Measurements from ENCODE around the gene UQCC2. TPM values are rescaled to one million over a fixed set of nuclear protein-coding genes. Genes with fewer than 3 reads are reported as not detected.

The UQCC2 gene
- total and polyA plus RNA-seq, 2 donors (not counting 1 experiment from before 2014, with no cell fraction given): 13.2 to 16.6 TPM

DNA sequence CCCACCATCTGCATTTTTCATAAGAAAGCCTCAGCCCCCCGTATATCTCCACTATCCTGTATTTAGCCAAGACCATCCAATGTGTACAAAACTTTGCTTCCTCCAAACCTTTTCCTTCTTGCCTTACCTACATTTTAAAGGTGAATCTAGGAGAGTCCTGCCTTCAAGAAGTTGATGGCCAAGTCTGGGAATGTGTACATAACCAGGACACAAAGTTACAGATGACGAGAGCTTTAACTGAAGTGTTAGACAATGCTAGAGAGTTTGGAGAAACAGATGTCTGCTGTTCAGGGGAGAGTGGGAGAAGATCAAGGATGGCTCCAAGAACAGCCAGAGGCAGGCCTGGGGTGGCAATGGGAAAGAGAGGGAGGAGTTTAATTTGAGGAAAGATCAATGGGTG lies 2.3 kb upstream of the UQCC2 start:
- H3K27ac Mint-ChIP-seq: no peak overlapping the region

DNA sequence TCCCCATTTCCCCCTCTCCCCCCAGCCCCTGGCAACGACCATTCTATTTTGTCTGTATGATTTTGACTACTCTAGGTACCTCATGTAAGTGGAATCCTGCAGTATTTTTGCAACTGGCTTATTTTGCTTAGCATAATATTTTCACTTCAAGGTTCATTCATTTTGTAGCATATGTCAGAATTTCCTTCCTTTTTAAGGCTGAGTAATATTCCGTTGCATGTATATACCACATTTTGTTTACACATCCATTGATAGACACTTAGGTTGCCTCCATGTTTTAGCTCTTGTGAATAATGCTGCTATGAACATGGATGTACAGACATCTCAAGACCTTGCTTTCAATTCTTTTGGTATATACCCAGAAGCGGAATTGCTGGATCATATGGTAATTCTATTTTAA lies 1.4 kb upstream of the UQCC2 start:
- H2AFZ ChIP-seq (ENCODE audit: insufficient read depth, low read depth, low read length, poor library complexity, severe bottlenecking): no peak overlapping the region
- H3K27me3 ChIP-seq (replicated peaks in 1 of 4; ENCODE audit: control extremely low read depth in 1 of 4, control insufficient read depth in 3 of 4, insufficient read depth in 4 of 4, low read length in 3 of 4): no peaks in the 10 kb centered on the region
- Mint-ChIP-seq H3K27ac (no peak overlapping the region), H3K4me3 (peak overlapping the region; percentile 53), H3K4me1 (peaks cover 31% of the 10 kb centered on the region), H3K27me3 (no peaks in the 10 kb centered on the region), H3K9me3 (ENCODE audit: insufficient read depth) (no peaks in the 10 kb centered on the region)
- no peak overlapping the region for H3K9ac ChIP-seq (ENCODE audit: low read length)
- 40% methylated on average over 1 of the region's 3 CpGs for WGBS (ENCODE audit: insufficient coverage)
- peaks cover 0 to 4% (median 0%) of the 10 kb centered on the region in 3 donors for H3K9me3 ChIP-seq (ENCODE audit: control extremely low read depth in 1 of 3, control insufficient read depth in 2 of 3, insufficient read depth in 1 of 3, low read length in 2 of 3)
- peaks cover 15% of the 10 kb centered on the region for H3K79me2 ChIP-seq (ENCODE audit: control insufficient read depth, insufficient read depth, low read length)
- H3K4me3 ChIP-seq (ENCODE audit: control extremely low read depth in 1 of 5, extremely low read depth in 1 of 5, insufficient read depth in 1 of 5, low read depth in 2 of 5, low read length in 4 of 5): no peak overlapping the region
- TF ChIP-seq, protein P1, sequence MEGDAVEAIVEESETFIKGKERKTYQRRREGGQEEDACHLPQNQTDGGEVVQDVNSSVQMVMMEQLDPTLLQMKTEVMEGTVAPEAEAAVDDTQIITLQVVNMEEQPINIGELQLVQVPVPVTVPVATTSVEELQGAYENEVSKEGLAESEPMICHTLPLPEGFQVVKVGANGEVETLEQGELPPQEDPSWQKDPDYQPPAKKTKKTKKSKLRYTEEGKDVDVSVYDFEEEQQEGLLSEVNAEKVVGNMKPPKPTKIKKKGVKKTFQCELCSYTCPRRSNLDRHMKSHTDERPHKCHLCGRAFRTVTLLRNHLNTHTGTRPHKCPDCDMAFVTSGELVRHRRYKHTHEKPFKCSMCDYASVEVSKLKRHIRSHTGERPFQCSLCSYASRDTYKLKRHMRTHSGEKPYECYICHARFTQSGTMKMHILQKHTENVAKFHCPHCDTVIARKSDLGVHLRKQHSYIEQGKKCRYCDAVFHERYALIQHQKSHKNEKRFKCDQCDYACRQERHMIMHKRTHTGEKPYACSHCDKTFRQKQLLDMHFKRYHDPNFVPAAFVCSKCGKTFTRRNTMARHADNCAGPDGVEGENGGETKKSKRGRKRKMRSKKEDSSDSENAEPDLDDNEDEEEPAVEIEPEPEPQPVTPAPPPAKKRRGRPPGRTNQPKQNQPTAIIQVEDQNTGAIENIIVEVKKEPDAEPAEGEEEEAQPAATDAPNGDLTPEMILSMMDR (IDR thresholded peaks at IDR 0.05): no peak
- no peak for TF ChIP-seq EZH2 (IDR thresholded peaks at IDR 0.05; ENCODE audit: borderline replicate concordance, insufficient read depth, low read depth, low read length, poor library complexity, severe bottlenecking)
- H3K4me1 ChIP-seq (ENCODE audit: control insufficient read depth in 2 of 2, insufficient read depth in 2 of 2, low read length in 2 of 2): peaks cover 16 to 28% of the 10 kb centered on the region in 2 donors
- DNase-seq (no peak), ATAC-seq (ENCODE audit: low read depth) (no peak)
- intact Hi-C loops (cut with micrococcal nuclease): no loop called here
- H3K36me3 ChIP-seq (replicated peaks in 1 of 2; ENCODE audit: control extremely low read depth in 1 of 2, control insufficient read depth in 1 of 2, extremely low read depth in 1 of 2, insufficient read depth in 2 of 2, low read length in 1 of 2): peaks cover 1 to 10% of the 10 kb centered on the region in 2 experiments
- ChIA-PET POLR2A (interaction anchor here (0.6 kb wide), 1 partner anchor 1972 kb away, joined by 3 read pairs; no protein-coding TSS in a partner anchor), CTCF (interaction anchor here (0.6 to 6.1 kb wide), 4 partner anchors 11 to 33 kb away, joined by 3 to 58 read pairs (median 13); partner anchors contain the start of gene IP6K3)
- no peaks in the 10 kb centered on the region for H4K20me1 ChIP-seq (ENCODE audit: control insufficient read depth, insufficient read depth, low read length, poor library complexity, severe bottlenecking)
- H3K4me2 ChIP-seq (replicated peaks; ENCODE audit: low read depth, low read length, poor library complexity, severe bottlenecking): no peak overlapping the region
- H3K27ac ChIP-seq (ENCODE audit: low read length in 2 of 2): no peak overlapping the region

More for the DNA sequence above, 2.3 kb upstream of the UQCC2 start:
- H3K9me3 ChIP-seq (ENCODE audit: control extremely low read depth in 1 of 3, control insufficient read depth in 2 of 3, insufficient read depth in 1 of 3, low read length in 2 of 3): peaks cover 0 to 4% (median 0%) of the 10 kb centered on the region in 3 donors
- Mint-ChIP-seq H3K27me3 (peaks cover 4% of the 10 kb centered on the region), H3K4me1 (peaks cover 33% of the 10 kb centered on the region), H3K9me3 (ENCODE audit: insufficient read depth) (no peaks in the 10 kb centered on the region), H3K4me3 (no peak overlapping the region)
- DNase-seq (no peak), ATAC-seq (ENCODE audit: low read depth) (no peak)
- no peak overlapping the region for H3K4me3 ChIP-seq (ENCODE audit: control extremely low read depth in 1 of 5, extremely low read depth in 1 of 5, insufficient read depth in 1 of 5, low read depth in 2 of 5, low read length in 4 of 5)
- H3K27me3 ChIP-seq (replicated peaks in 1 of 4; ENCODE audit: control extremely low read depth in 1 of 4, control insufficient read depth in 3 of 4, insufficient read depth in 4 of 4, low read length in 3 of 4): no peaks in the 10 kb centered on the region
- intact Hi-C loops (cut with micrococcal nuclease): no loop called here
- no peak overlapping the region for H3K9ac ChIP-seq (ENCODE audit: low read length)
- H3K79me2 ChIP-seq (ENCODE audit: control insufficient read depth, insufficient read depth, low read length): peaks cover 15% of the 10 kb centered on the region
- no peaks in the 10 kb centered on the region for H4K20me1 ChIP-seq (ENCODE audit: control insufficient read depth, insufficient read depth, low read length, poor library complexity, severe bottlenecking)
- peaks cover 1 to 5% of the 10 kb centered on the region in 2 experiments for H3K36me3 ChIP-seq (replicated peaks in 1 of 2; ENCODE audit: control extremely low read depth in 1 of 2, control insufficient read depth in 1 of 2, extremely low read depth in 1 of 2, insufficient read depth in 2 of 2, low read length in 1 of 2)
- no peak overlapping the region for H2AFZ ChIP-seq (ENCODE audit: insufficient read depth, low read depth, low read length, poor library complexity, severe bottlenecking)
- CTCF ChIA-PET: interaction anchor here (0.6 to 6.1 kb wide), 4 partner anchors 12 to 32 kb away, joined by 3 to 58 read pairs (median 13); partner anchors contain the start of gene IP6K3
- POLR2A ChIA-PET: no interaction called here
- no peak overlapping the region for H3K27ac ChIP-seq (ENCODE audit: low read length in 2 of 2)
- TF ChIP-seq EZH2 (IDR thresholded peaks at IDR 0.05; ENCODE audit: borderline replicate concordance, insufficient read depth, low read depth, low read length, poor library complexity, severe bottlenecking): no peak
- TF ChIP-seq, protein P1 (IDR thresholded peaks at IDR 0.05): no peak
- no peak overlapping the region for H3K4me2 ChIP-seq (replicated peaks; ENCODE audit: low read depth, low read length, poor library complexity, severe bottlenecking)
- H3K4me1 ChIP-seq (ENCODE audit: control insufficient read depth in 2 of 2, insufficient read depth in 2 of 2, low read length in 2 of 2): peaks cover 16 to 28% of the 10 kb centered on the region in 2 donors
- 96% methylated on average over 2 of the region's 2 CpGs for WGBS (ENCODE audit: insufficient coverage)

Measured in B cell (primary cell).